Bronchial epithelial cell (primary cell): ENCODE data around the gene NECTIN4. TPM values are rescaled to one million over a fixed set of nuclear protein-coding genes. Genes with fewer than 3 reads are reported as not detected.

Experiments
- DNase-seq: peaks from one replicate; pipeline ENCODE4 v3.0.0-alpha.2; 2010; ENCODE audit warnings: low read depth
- FAIRE-seq: peaks from 2 replicates; lab custom pipeline; 2011; peaks lifted over from hg19 to GRCh38; lab: Jason Lieb, UNC
- H3K27me3 ChIP-seq: 2 replicates; pipeline ENCODE4 v1.5.1; 2011; ENCODE audit warnings: low read length; ENCODE audit not compliant: control insufficient read depth, insufficient read depth
- H3K36me3 ChIP-seq: 2 replicates; pipeline ENCODE4 v1.5.1; 2011; ENCODE audit warnings: low read length; ENCODE audit not compliant: control insufficient read depth, insufficient read depth
- H3K4me3 ChIP-seq: 2 replicates; pipeline ENCODE4 v1.5.1; 2011; ENCODE audit warnings: mild to moderate bottlenecking, low read depth, low read length, control low read depth
- CTCF ChIP-seq: IDR thresholded peaks from 2 replicates; pipeline ENCODE4 v1.5.1; 2011; ENCODE audit warnings: mild to moderate bottlenecking, moderate library complexity, low read length, control low read depth, inconsistent platforms; ENCODE audit not compliant: insufficient read depth, severe bottlenecking
- total RNA-seq: library from RNA; depleted of rRNA; stranded (reverse); fragments of >200 nt; gene quantifications from 2 replicates; pipeline ENCODE4 v1.2.1, GENCODE V29; 2014

NECTIN4 gene
- total RNA-seq, 1 donor from 2014 or later, result 108 TPM

- no peak for TF ChIP-seq CTCF
- Histone ChIP-seq H3K36me3 (peaks cover 2% of the 10 kb centered on the region), H3K4me3 (no peak overlapping the region), H3K27me3 (no peaks in the 10 kb centered on the region)
- FAIRE-seq (peak; percentile 52), DNase-seq (no peak)
Observed at GRCh38 chr1:161054805-161055204, 34.6 kb downstream of the NECTIN4 start.

- TF ChIP-seq CTCF, result no peak
- DNase-seq, result no peak
- no peak for FAIRE-seq
- Histone ChIP-seq H3K36me3 (peaks cover 4% of the 10 kb centered on the region), H3K27me3 (no peaks in the 10 kb centered on the region), H3K4me3 (no peak overlapping the region)
Observed at GRCh38 chr1:161054232-161054631, 35.1 kb downstream of the NECTIN4 start.

GRCh38 chr1:161052899-161053298 lies 36.5 kb downstream of the NECTIN4 start:
- TF ChIP-seq CTCF, result no peak
- FAIRE-seq (no peak), DNase-seq (no peak)
- no peaks in the 10 kb centered on the region for H3K27me3 ChIP-seq
- H3K4me3 ChIP-seq, result no peak overlapping the region
- H3K36me3 ChIP-seq, result peaks cover 4% of the 10 kb centered on the region

- DNase-seq (no peak), FAIRE-seq (no peak)
- H3K4me3 ChIP-seq, result no peak overlapping the region
- H3K27me3 ChIP-seq, result no peaks in the 10 kb centered on the region
- H3K36me3 ChIP-seq, result peaks cover 4% of the 10 kb centered on the region
- TF ChIP-seq CTCF, result no peak
Observed at GRCh38 chr1:161051219-161051618, 38.1 kb downstream of the NECTIN4 start.

- Histone ChIP-seq H3K27me3 (no peaks in the 10 kb centered on the region), H3K36me3 (peaks cover 3% of the 10 kb centered on the region), H3K4me3 (no peak overlapping the region)
- TF ChIP-seq CTCF, result no peak
- no peak for DNase-seq
- no peak for FAIRE-seq
Observed at GRCh38 chr1:161048949-161049722, 40.2 kb downstream of the NECTIN4 start.
